Esophagus muscularis mucosa (tissue), 4 donors: ENCODE measurements around the gene GYPC. TPM values are rescaled to one million over a fixed set of nuclear protein-coding genes. Genes with fewer than 3 reads are reported as not detected.

ENCODE experiments used
- DNase-seq: peaks from one replicate; pipeline ENCODE4 v3.0.0-alpha.2; 2017; ENCODE audit errors: extremely low spot score
- H3K27ac ChIP-seq, 4 donors: fragments of 200-600 bp; sonication (generic); replicated peaks in 1 of 4; 1 replicate in 3 of 4; 2 replicates in 1 of 4; pipeline ENCODE4 v1.5.1; 2016 to 2019; ENCODE audit warnings: mild to moderate bottlenecking in 1 of 4
- H3K27me3 ChIP-seq, 4 donors: fragments of 200-600 bp; sonication (generic); one replicate each; pipeline versions ENCODE4 v1.5.1 to v1.6.0; 2016 to 2019
- H3K36me3 ChIP-seq, 4 donors: fragments of 200-600 bp; sonication (generic); one replicate each; pipeline ENCODE4 v1.5.1; 2016 to 2019
- H3K4me1 ChIP-seq, 4 donors: fragments of 200-600 bp; sonication (generic); one replicate each; pipeline ENCODE4 v1.5.1; 2016 to 2019
- H3K4me3 ChIP-seq, 4 donors: fragments of 200-600 bp; sonication (generic); 1 replicate in 2 of 4; 2 replicates in 2 of 4; pipeline ENCODE4 v1.5.1; 2016 to 2019; ENCODE audit warnings: mild to moderate bottlenecking in 4 of 4, moderate library complexity in 1 of 4
- H3K9me3 ChIP-seq, 4 donors: fragments of 200-600 bp; sonication (generic); 1 replicate in 3 of 4; 2 replicates in 1 of 4; pipeline ENCODE4 v1.5.1; 2016 to 2019
- CTCF ChIP-seq, 3 experiments: fragments of 200-600 bp in 2 of 3; fragments of 450-650 bp in 1 of 3; sonication (generic) in 2 of 3; IDR thresholded peaks; one replicate each; pipeline ENCODE4 v1.5.1; 2017 to 2019; ENCODE audit warnings: antibody characterized with exemption in 3 of 3, mild to moderate bottlenecking in 2 of 3, moderate library complexity in 1 of 3
- EP300 ChIP-seq: sonication (generic); formaldehyde crosslinking; IDR thresholded peaks from one replicate; pipeline ENCODE4 v1.6.1; 2017; ENCODE audit warnings: antibody characterized with exemption
- POLR2A ChIP-seq: fragments of 450-650 bp; IDR thresholded peaks from one replicate; pipeline ENCODE4 v1.6.1; 2017; ENCODE audit warnings: antibody characterized with exemption, moderate library complexity, mild to moderate bottlenecking, low read depth
- POLR2AphosphoS5 ChIP-seq, 2 donors: sonication (generic); formaldehyde crosslinking; IDR thresholded peaks; one replicate each; pipeline ENCODE4 v1.6.1; 2017; ENCODE audit warnings: antibody characterized with exemption in 2 of 2
- WGBS: methylation state at CpG from one replicate; pipeline ENCODE4 v1.1.5; 2018; 5-methylcytosine and 5-hydroxymethylcytosine counted together
- intact Hi-C: fragments of 100-400 bp; cut with DNase I; formaldehyde crosslinking; loops from one replicate; pipeline ENCODE4 v1.15.1; 2023
- total RNA-seq, 4 donors: library from RNA; depleted of rRNA; stranded (reverse); fragments of >200 nt; gene quantifications; one replicate each; pipeline versions ENCODE4 v1.1.0 to v1.2.1, GENCODE V29; 2016

GYPC gene
- total RNA-seq, 4 donors from 2014 or later, result 119 to 197 (median 167) TPM

- no peak for DNase-seq
- intact Hi-C loops, result loop anchor here (10.0 kb wide), 1 partner anchor 116 kb away; no protein-coding TSS in a partner anchor
- Histone ChIP-seq H3K36me3 (peaks cover 0 to 15% (median 5%) of the 10 kb centered on the region in 4 donors), H3K9me3 (no peaks in the 10 kb centered on the region), H3K4me3 (peak overlapping the region; percentile 69 to 90 (median 79)), H3K4me1 (peaks cover 80 to 86% (median 80%) of the 10 kb centered on the region in 4 donors), H3K27ac (peak overlapping the region; percentile 94 to 99 (median 96)), H3K27me3 (no peaks in the 10 kb centered on the region)
- WGBS, result 73% methylated on average over 2 of the region's 2 CpGs
- TF ChIP-seq POLR2AphosphoS5 (IDR thresholded peaks at IDR 0.05) (no peak), POLR2A (no peak), EP300 (no peak), CTCF (IDR thresholded peaks at IDR 0.05) (no peak)
Observed at GRCh38 chr2:126658319-126658904, 2.5 kb downstream of the GYPC start.

GRCh38 chr2:126658905-126659561 lies 3.1 kb downstream of the GYPC start:
- Histone ChIP-seq H3K27ac (peak overlapping the region; percentile 94 to 99 (median 96)), H3K27me3 (no peaks in the 10 kb centered on the region), H3K4me1 (peaks cover 86 to 92% (median 86%) of the 10 kb centered on the region in 4 donors), H3K36me3 (peaks cover 0 to 18% (median 7%) of the 10 kb centered on the region in 4 donors), H3K9me3 (no peaks in the 10 kb centered on the region), H3K4me3 (peak overlapping the region in 3 of 4 donors; percentile 4 to 79 (median 6))
- peak; percentile 98 for DNase-seq
- 19% methylated on average over 10 of the region's 10 CpGs for WGBS
- intact Hi-C loops, result loop anchor here (10.0 kb wide), 1 partner anchor 116 kb away; no protein-coding TSS in a partner anchor
- TF ChIP-seq EP300 (peak; percentile 81), CTCF (IDR thresholded peaks at IDR 0.05) (no peak), POLR2AphosphoS5 (IDR thresholded peaks at IDR 0.05) (peak; percentile 70 to 80)

GRCh38 chr2:126659562-126660467 lies 3.9 kb downstream of the GYPC start:
- Histone ChIP-seq H3K27me3 (no peaks in the 10 kb centered on the region), H3K4me3 (peak overlapping the region in 1 of 4 donors; percentile 6), H3K9me3 (no peaks in the 10 kb centered on the region), H3K4me1 (peaks cover 87 to 94% (median 89%) of the 10 kb centered on the region in 4 donors), H3K27ac (peak overlapping the region; percentile 94 to 99 (median 96)), H3K36me3 (peaks cover 0 to 18% (median 7%) of the 10 kb centered on the region in 4 donors)
- DNase-seq, result no peak
- TF ChIP-seq CTCF (IDR thresholded peaks at IDR 0.05) (no peak), POLR2A (no peak), POLR2AphosphoS5 (IDR thresholded peaks at IDR 0.05) (no peak), EP300 (no peak)
- WGBS, result 82% methylated on average over 18 of the region's 23 CpGs
- intact Hi-C loops, result loop anchor here (10.0 kb wide), 1 partner anchor 115 kb away; no protein-coding TSS in a partner anchor

- Histone ChIP-seq H3K4me1 (peaks cover 86 to 96% (median 93%) of the 10 kb centered on the region in 4 donors), H3K27me3 (no peaks in the 10 kb centered on the region), H3K27ac (peak overlapping the region; percentile 94 to 99 (median 96)), H3K4me3 (no peak overlapping the region), H3K36me3 (peaks cover 0 to 18% (median 7%) of the 10 kb centered on the region in 4 donors), H3K9me3 (no peaks in the 10 kb centered on the region)
- DNase-seq, result no peak
- 78% methylated on average over 5 of the region's 7 CpGs for WGBS
- TF ChIP-seq CTCF (IDR thresholded peaks at IDR 0.05) (no peak), EP300 (no peak), POLR2A (no peak), POLR2AphosphoS5 (IDR thresholded peaks at IDR 0.05) (no peak)
- intact Hi-C loops, result no loop called here
Observed at GRCh38 chr2:126660971-126661370, 5.0 kb downstream of the GYPC start.
